ENCODE results near the gene AURKB.

GRCh38 chr17:8254881-8255280 is 44.5 kb upstream of the AURKB start:
- TF ChIP-seq POLR2AphosphoS5 (IDR thresholded peaks at IDR 0.05; ENCODE audit: low read depth, low read length) (no peak), TAF1 (IDR thresholded peaks at IDR 0.05; ENCODE audit: borderline replicate concordance, insufficient read depth, low read length) (no peak), REST (IDR thresholded peaks at IDR 0.05; ENCODE audit: insufficient read depth in 1 of 2, low read depth in 2 of 2, low read length in 2 of 2) (no peak), SIN3A (IDR thresholded peaks at IDR 0.05; ENCODE audit: borderline replicate concordance, insufficient read depth, low read length) (no peak), FOXP2 (optimal IDR thresholded peaks at IDR 0.05; ENCODE audit: borderline replicate concordance, extremely low read depth, extremely low read length, insufficient read depth) (no peak)
